Smooth muscle cell (in vitro differentiated cells): ENCODE results near the gene NEO1. TPM values are rescaled to one million over a fixed set of nuclear protein-coding genes. Genes with fewer than 3 reads are reported as not detected.

Source experiments
- DNase-seq: peaks from one replicate; lab custom pipeline; 2025; ENCODE audit not compliant: unreplicated experiment; lab: John Stamatoyannopoulos, UW
- H2AFZ ChIP-seq: fragments of 200-600 bp; sonication (generic); 2 replicates; pipeline ENCODE4 v1.6.0; 2016; ENCODE audit warnings: antibody characterized with exemption, low read depth, mild to moderate bottlenecking
- H3F3A ChIP-seq: fragments of 200-600 bp; sonication (generic); 2 replicates; pipeline ENCODE4 v1.6.0; 2017; ENCODE audit warnings: antibody characterized with exemption, low read depth
- H3K27ac ChIP-seq: fragments of 200-600 bp; sonication (generic); 2 replicates; pipeline ENCODE4 v1.5.1; 2016; ENCODE audit warnings: low read depth, mild to moderate bottlenecking
- H3K27me3 ChIP-seq: fragments of 200-600 bp; sonication (generic); 2 replicates; pipeline ENCODE4 v1.6.1; 2016; ENCODE audit warnings: low read depth, mild to moderate bottlenecking
- H3K36me3 ChIP-seq: fragments of 200-600 bp; sonication (generic); 2 replicates; pipeline ENCODE4 v1.5.1; 2016; ENCODE audit warnings: low read depth
- H3K4me1 ChIP-seq: fragments of 200-600 bp; sonication (generic); 2 replicates; pipeline ENCODE4 v1.5.1; 2016; ENCODE audit warnings: low read depth
- H3K4me2 ChIP-seq: fragments of 200-600 bp; sonication (generic); 2 replicates; pipeline ENCODE4 v1.6.0; 2016; ENCODE audit warnings: mild to moderate bottlenecking
- H3K4me3 ChIP-seq: fragments of 200-600 bp; sonication (generic); 2 replicates; pipeline ENCODE4 v1.5.1; 2016; ENCODE audit warnings: mild to moderate bottlenecking
- H3K79me2 ChIP-seq: fragments of 200-600 bp; sonication (generic); 2 replicates; pipeline ENCODE4 v1.6.0; 2016; ENCODE audit warnings: low read depth, mild to moderate bottlenecking
- H3K9ac ChIP-seq: fragments of 200-600 bp; sonication (generic); 2 replicates; pipeline ENCODE4 v1.6.0; 2016; ENCODE audit warnings: low read depth
- H3K9me3 ChIP-seq: fragments of 200-600 bp; sonication (generic); replicated peaks from 2 replicates; pipeline ENCODE4 v1.5.1; 2016; ENCODE audit warnings: low read depth
- H4K20me1 ChIP-seq: fragments of 200-600 bp; sonication (generic); 2 replicates; pipeline ENCODE4 v1.6.0; 2016; ENCODE audit warnings: low read depth
- WGBS: methylation state at CpG from one replicate; pipeline ENCODE4 v1.1.7; 2016; ENCODE audit warnings: low lambda C conversion rate; 5-methylcytosine and 5-hydroxymethylcytosine counted together
- polyA plus RNA-seq: library from polyadenylated mRNA; unstranded; fragments of >200 nt; fragmentation: Nextera tagmentation; extraction: Ambion mirVana; gene quantifications from 2 replicates; pipeline ENCODE4 v1.2.1, GENCODE V29; 2016
- total RNA-seq: library from RNA; depleted of rRNA; stranded (reverse); fragments of >200 nt; gene quantifications from 2 replicates; pipeline ENCODE4 v1.2.3, GENCODE V29; 2014
- TF ChIP-seq, protein P1 (sequence below): fragments of 200-600 bp; sonication (generic); IDR thresholded peaks from 2 replicates; pipeline ENCODE4 v1.5.1; 2017; ENCODE audit warnings: borderline replicate concordance, mild to moderate bottlenecking, antibody characterized with exemption; ENCODE audit not compliant: insufficient read depth, poor library complexity, severe bottlenecking

The NEO1 gene
- total and polyA plus RNA-seq, 2 experiments from 2014 or later = 4.9 to 21.8 TPM

DNA sequence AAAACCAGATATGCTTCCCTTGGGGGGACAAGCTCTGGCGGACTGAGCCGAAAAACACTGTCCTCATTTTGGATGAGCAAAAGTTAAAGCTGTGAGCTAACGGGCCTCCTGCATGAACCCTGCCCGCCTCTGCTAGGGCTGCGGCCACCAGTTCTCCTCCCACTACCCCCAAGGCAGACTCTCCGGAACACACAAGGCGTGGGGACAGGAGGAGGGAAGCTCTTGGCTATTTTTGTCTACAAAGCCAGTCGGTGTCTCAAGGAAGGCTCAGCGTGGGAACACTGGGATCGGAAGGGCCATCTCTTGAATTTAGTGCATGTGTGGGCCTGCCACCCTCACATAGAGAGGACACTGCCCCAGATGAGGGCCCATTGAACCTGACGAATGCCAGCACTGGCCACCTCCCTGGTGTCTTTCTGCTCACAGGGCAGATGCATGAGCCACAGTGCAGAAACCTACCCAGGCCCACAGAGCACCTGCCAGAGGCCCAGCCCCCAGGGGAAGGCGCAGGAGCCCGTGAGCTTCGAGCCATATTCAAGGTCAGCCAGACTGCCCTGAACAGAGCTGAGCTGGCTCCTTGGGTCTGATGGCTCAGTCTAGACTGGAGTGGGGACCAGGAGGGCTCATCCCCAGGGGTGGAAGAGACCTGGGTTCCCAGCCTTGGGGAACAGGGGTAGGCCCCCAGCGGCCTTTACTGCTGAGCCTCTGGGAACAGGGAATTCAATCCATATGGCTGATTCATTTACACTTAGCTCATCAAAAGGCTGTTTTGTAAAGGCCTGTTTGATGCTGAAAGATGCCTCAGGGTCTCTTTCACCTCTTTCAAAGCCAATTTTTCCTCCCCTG lies 278.2 kb downstream of the NEO1 start:
- DNase-seq = no peak
- H3K9me3 ChIP-seq = no peaks in the 10 kb centered on the region
- TF ChIP-seq, protein P1, sequence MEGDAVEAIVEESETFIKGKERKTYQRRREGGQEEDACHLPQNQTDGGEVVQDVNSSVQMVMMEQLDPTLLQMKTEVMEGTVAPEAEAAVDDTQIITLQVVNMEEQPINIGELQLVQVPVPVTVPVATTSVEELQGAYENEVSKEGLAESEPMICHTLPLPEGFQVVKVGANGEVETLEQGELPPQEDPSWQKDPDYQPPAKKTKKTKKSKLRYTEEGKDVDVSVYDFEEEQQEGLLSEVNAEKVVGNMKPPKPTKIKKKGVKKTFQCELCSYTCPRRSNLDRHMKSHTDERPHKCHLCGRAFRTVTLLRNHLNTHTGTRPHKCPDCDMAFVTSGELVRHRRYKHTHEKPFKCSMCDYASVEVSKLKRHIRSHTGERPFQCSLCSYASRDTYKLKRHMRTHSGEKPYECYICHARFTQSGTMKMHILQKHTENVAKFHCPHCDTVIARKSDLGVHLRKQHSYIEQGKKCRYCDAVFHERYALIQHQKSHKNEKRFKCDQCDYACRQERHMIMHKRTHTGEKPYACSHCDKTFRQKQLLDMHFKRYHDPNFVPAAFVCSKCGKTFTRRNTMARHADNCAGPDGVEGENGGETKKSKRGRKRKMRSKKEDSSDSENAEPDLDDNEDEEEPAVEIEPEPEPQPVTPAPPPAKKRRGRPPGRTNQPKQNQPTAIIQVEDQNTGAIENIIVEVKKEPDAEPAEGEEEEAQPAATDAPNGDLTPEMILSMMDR = no peak
- no peak overlapping the region for H2AFZ ChIP-seq
- no peak overlapping the region for H3K27ac ChIP-seq
- H3K4me2 ChIP-seq = no peak overlapping the region
- no peaks in the 10 kb centered on the region for H3K27me3 ChIP-seq
- 83% methylated on average over 15 of the region's 15 CpGs for WGBS
- no peaks in the 10 kb centered on the region for H4K20me1 ChIP-seq
- no peaks in the 10 kb centered on the region for H3F3A ChIP-seq
- no peaks in the 10 kb centered on the region for H3K79me2 ChIP-seq
- no peak overlapping the region for H3K4me3 ChIP-seq
- H3K9ac ChIP-seq = no peak overlapping the region
- H3K36me3 ChIP-seq = no peaks in the 10 kb centered on the region
- H3K4me1 ChIP-seq = no peaks in the 10 kb centered on the region

DNA sequence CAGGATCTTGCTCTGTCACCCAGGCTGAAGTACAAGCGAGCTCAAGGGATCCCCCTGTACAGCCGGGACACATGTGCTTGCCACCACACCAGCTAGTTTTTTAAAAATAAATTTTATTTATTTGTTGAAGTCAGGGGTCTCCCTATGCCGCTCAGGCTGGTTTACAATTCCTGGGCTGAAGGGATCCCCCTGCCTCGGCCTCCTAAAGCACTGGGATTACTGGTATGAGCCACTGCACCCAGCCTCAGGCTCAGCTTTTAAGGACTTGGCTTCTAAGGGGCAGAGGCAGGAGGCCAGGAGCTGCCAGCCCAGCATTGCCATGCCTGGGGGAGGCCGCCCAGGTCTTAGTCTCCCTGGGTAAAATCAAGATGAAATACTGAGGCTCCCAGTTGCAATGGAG lies 279.2 kb downstream of the NEO1 start:
- 94% methylated on average over 5 of the region's 5 CpGs for WGBS
- Histone ChIP-seq H3K79me2 (no peaks in the 10 kb centered on the region), H3K36me3 (no peaks in the 10 kb centered on the region), H3K4me3 (no peak overlapping the region), H3K4me2 (no peak overlapping the region), H3F3A (no peaks in the 10 kb centered on the region), H3K9ac (no peak overlapping the region), H3K4me1 (no peaks in the 10 kb centered on the region), H3K27me3 (no peaks in the 10 kb centered on the region), H3K27ac (no peak overlapping the region), H2AFZ (no peak overlapping the region), H3K9me3 (no peaks in the 10 kb centered on the region), H4K20me1 (no peaks in the 10 kb centered on the region)
- TF ChIP-seq, protein P1 = no peak
- DNase-seq = no peak

DNA sequence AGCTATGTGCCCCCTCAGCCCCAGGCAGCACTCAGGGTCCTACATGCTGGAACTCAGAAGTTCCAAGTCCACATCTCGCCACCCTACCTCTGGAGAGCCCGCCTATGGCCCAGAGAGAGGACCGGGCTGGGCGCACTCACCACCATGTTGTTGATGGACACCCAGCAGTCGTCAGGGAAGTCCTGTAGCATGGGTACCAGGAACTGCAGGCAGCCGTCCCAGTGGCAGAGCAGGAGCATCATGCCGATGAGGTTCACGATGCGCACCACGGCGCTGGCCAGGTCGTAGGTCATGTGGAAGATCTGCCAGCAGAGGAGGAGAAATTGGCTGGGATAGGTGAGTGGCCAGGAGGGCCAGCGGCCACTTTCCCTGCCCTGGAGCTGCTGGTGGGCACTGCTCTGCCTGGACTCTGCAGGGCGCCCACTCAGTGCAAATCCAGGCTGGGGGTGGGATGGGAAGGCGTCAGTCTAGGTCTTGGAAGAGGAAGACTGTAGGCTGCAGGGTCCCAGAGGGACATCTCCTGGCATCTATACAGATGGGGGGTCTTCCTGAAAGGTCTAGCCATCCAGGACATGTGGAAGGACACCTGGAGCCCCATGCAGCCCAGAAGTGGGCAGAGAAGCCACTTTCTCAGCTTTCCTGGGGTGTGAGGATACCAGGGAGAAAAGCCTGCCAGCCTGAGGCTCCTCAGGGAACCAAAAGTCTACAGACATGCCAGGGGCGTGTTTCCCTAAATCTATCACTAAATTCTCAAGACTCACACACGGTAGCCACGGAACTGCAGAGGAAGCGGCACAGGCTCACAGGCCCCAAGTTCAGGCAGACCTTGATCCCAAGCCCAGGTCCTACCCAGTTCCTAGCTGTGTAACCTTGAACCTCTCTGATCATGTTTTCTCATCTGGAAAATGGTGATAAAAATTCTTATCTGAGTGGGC lies 280.0 kb downstream of the NEO1 start:
- TF ChIP-seq, protein P1 = no peak
- Histone ChIP-seq H3K9ac (no peak overlapping the region), H3K27ac (no peak overlapping the region), H3F3A (no peaks in the 10 kb centered on the region), H4K20me1 (no peaks in the 10 kb centered on the region), H3K79me2 (no peaks in the 10 kb centered on the region), H3K4me2 (no peak overlapping the region), H3K4me1 (no peaks in the 10 kb centered on the region), H3K9me3 (no peaks in the 10 kb centered on the region), H2AFZ (no peak overlapping the region), H3K27me3 (no peaks in the 10 kb centered on the region), H3K36me3 (no peaks in the 10 kb centered on the region), H3K4me3 (no peak overlapping the region)
- no peak for DNase-seq
- WGBS = 95% methylated on average over 19 of the region's 19 CpGs
